GM12878 (cell line): ENCODE results near the gene ARID5B. TPM values are rescaled to one million over a fixed set of nuclear protein-coding genes. Genes with fewer than 3 reads are reported as not detected.

Source experiments
- ATAC-seq: fragments of 200-7000 bp; cut with Tn5 transposase; 3 replicates; pipeline ENCODE4 v1.9.1; 2020; ENCODE audit warnings: mild to moderate bottlenecking, moderate library complexity
- BruUV-seq: library from RNA; stranded (reverse); fragments of 400-500 nt; replicated peaks from 2 replicates; lab custom pipeline; 2021; lab: Mats Ljungman, UMichigan
- CTCF ChIA-PET: fragments of 300-600 bp; sonication (Branson Sonifier 250); formaldehyde crosslinking; extraction: SDS; loops from one replicate; lab custom pipeline; 2021; ENCODE audit warnings: inconsistent platforms; lab: Yijun Ruan, JAX
- POLR2A ChIA-PET: fragments of 350-600 bp; formaldehyde crosslinking; extraction: SDS; loops from one replicate; lab custom pipeline; 2021; ENCODE audit warnings: inconsistent platforms; lab: Charles Lee
- RAD21 ChIA-PET: fragments of 300-600 bp; sonication (Branson Sonifier 250); formaldehyde crosslinking; loops from one replicate; lab custom pipeline; 2023; ENCODE audit warnings: antibody characterized with exemption; ENCODE audit not compliant: unreplicated experiment; lab: Charles Lee
- SMC1A ChIA-PET: fragments of 300-600 bp; sonication (Branson Sonifier 250); formaldehyde crosslinking; loops from one replicate; lab custom pipeline; 2023; ENCODE audit not compliant: unreplicated experiment, uncharacterized antibody; lab: Charles Lee
- DNase-seq: peaks from one replicate; pipeline ENCODE4 v3.0.0-alpha.2; 2011; ENCODE audit warnings: low read depth, low spot score
- FAIRE-seq: peaks from 3 replicates; lab custom pipeline; 2011; peaks lifted over from hg19 to GRCh38; lab: Jason Lieb, UNC
- H2AFZ ChIP-seq: 2 replicates; pipeline ENCODE4 v1.6.0; 2011; ENCODE audit warnings: low read depth, low read length, control low read depth; ENCODE audit not compliant: control insufficient read depth
- H3K27ac ChIP-seq: 2 replicates; pipeline ENCODE4 v1.5.1; 2011; ENCODE audit warnings: control low read depth; ENCODE audit not compliant: control insufficient read depth, insufficient read depth
- H3K27me3 ChIP-seq, 2 experiments: replicated peaks in 1 of 2; 2 replicates each; pipeline versions ENCODE4 v1.6.0 to v1.6.1; 2011; ENCODE audit warnings: low read length in 1 of 2; ENCODE audit not compliant: control insufficient read depth in 2 of 2, insufficient read depth in 2 of 2
- H3K36me3 ChIP-seq, 2 experiments: 2 replicates each; pipeline ENCODE4 v1.5.1; 2011; ENCODE audit warnings: low read length in 1 of 2; ENCODE audit not compliant: control insufficient read depth in 2 of 2, insufficient read depth in 2 of 2
- H3K4me1 ChIP-seq: 2 replicates; pipeline ENCODE4 v1.6.1; 2011; ENCODE audit warnings: mild to moderate bottlenecking, low read length, moderate library complexity, mixed read lengths; ENCODE audit not compliant: control insufficient read depth, insufficient read depth
- H3K4me2 ChIP-seq: 2 replicates; pipeline ENCODE4 v1.6.0; 2011; ENCODE audit warnings: control low read depth; ENCODE audit not compliant: control insufficient read depth, insufficient read depth
- H3K4me3 ChIP-seq: fragments of 200-600 bp; sonication (generic); 2 replicates; pipeline ENCODE4 v1.5.1; 2016
- H3K79me2 ChIP-seq: 2 replicates; pipeline ENCODE4 v1.6.0; 2011; ENCODE audit warnings: low read length; ENCODE audit not compliant: control insufficient read depth, insufficient read depth
- H3K9ac ChIP-seq: 2 replicates; pipeline ENCODE4 v1.8.0; 2011; ENCODE audit warnings: low read length, control low read depth, mixed read lengths; ENCODE audit not compliant: control insufficient read depth, insufficient read depth
- H3K9me3 ChIP-seq: replicated peaks from 3 replicates; pipeline ENCODE4 v1.5.1; 2011; ENCODE audit warnings: mild to moderate bottlenecking, low read length; ENCODE audit not compliant: control insufficient read depth, insufficient read depth
- H4K20me1 ChIP-seq: 2 replicates; pipeline ENCODE4 v1.6.0; 2011; ENCODE audit not compliant: control insufficient read depth, insufficient read depth
- CEBPZ ChIP-seq: fragments of 150-350 bp; IDR thresholded peaks from 2 replicates; pipeline ENCODE4 v1.6.1; 2016; ENCODE audit warnings: low read depth, low read length
- IRF4 ChIP-seq: IDR thresholded peaks from 2 replicates; pipeline ENCODE4 v1.6.1; 2011; ENCODE audit warnings: low read depth, low read length
- IRF5 ChIP-seq: fragments of 450-650 bp; IDR thresholded peaks from 2 replicates; pipeline ENCODE4 v1.6.1; 2017; ENCODE audit warnings: borderline replicate concordance
- MAX ChIP-seq: IDR thresholded peaks from 2 replicates; pipeline ENCODE4 v1.6.1; 2012; ENCODE audit warnings: low read depth, low read length, improper control_type of control experiment
- MEF2A ChIP-seq: IDR thresholded peaks from 2 replicates; pipeline ENCODE4 v1.6.1; 2011; ENCODE audit warnings: low read depth, mild to moderate bottlenecking, low read length, moderate library complexity; ENCODE audit not compliant: insufficient read depth
- MYB ChIP-seq: fragments of 150-350 bp; IDR thresholded peaks from 2 replicates; pipeline ENCODE4 v1.6.1; 2014; ENCODE audit warnings: mild to moderate bottlenecking, low read depth, low read length, borderline replicate concordance
- NFYB ChIP-seq: IDR thresholded peaks from 2 replicates; pipeline ENCODE4 v1.6.1; 2011; ENCODE audit warnings: low read depth, mild to moderate bottlenecking, low read length, improper control_type of control experiment, moderate library complexity; ENCODE audit not compliant: insufficient read depth
- NR2C1 ChIP-seq: fragments of 450-650 bp; IDR thresholded peaks from 2 replicates; pipeline ENCODE4 v1.6.1; 2017; ENCODE audit warnings: antibody characterized with exemption, mild to moderate bottlenecking, moderate library complexity
- SREBF2 ChIP-seq: IDR thresholded peaks from 2 replicates; pipeline ENCODE4 v1.6.1; 2012; ENCODE audit warnings: mild to moderate bottlenecking, low read length
- SUPT20H ChIP-seq: IDR thresholded peaks from 2 replicates; pipeline ENCODE4 v1.6.1; 2011; ENCODE audit warnings: low read depth, mild to moderate bottlenecking, low read length, moderate library complexity, borderline replicate concordance; ENCODE audit not compliant: control insufficient read depth
- TAF1 ChIP-seq: IDR thresholded peaks from 2 replicates; pipeline ENCODE4 v1.6.1; 2011; ENCODE audit warnings: mild to moderate bottlenecking, low read depth, low read length, borderline replicate concordance
- ZBED1 ChIP-seq: IDR thresholded peaks from 2 replicates; pipeline ENCODE4 v1.6.1; 2016; ENCODE audit warnings: borderline replicate concordance
- ZNF207 ChIP-seq: fragments of 450-650 bp; IDR thresholded peaks from 2 replicates; pipeline ENCODE4 v1.6.1; 2014; ENCODE audit warnings: antibody characterized with exemption, mild to moderate bottlenecking, borderline replicate concordance
- ZSCAN29 ChIP-seq: fragments of 450-650 bp; IDR thresholded peaks from 2 replicates; pipeline ENCODE4 v1.6.1; 2017; ENCODE audit warnings: mild to moderate bottlenecking, moderate library complexity
- WGBS: methylation state at CpG from one replicate; pipeline ENCODE4 v1.1.6; 2016; ENCODE audit warnings: low lambda C conversion rate; ENCODE audit not compliant: insufficient replicate concordance, insufficient coverage; ENCODE audit errors: missing lambda C conversion rate; 5-methylcytosine and 5-hydroxymethylcytosine counted together
- in situ Hi-C: fragments of 300-500 bp; cut with MboI; formaldehyde crosslinking; loops from 9 replicates; pipeline ENCODE4 v1.14.3; 2018; ENCODE audit warnings: mixed read lengths
- intact Hi-C: fragments of 100-400 bp; cut with micrococcal nuclease; formaldehyde crosslinking; loops from one replicate; pipeline ENCODE4 v1.14.2; 2022; ENCODE audit not compliant: unreplicated experiment
- polyA plus RNA-seq, 11 experiments: library from polyadenylated mRNA; depleted of rRNA in 4 of 11; unstranded in 6 of 11; stranded (reverse) in 5 of 11; fragments of >200 nt; fragmentation: Nextera tagmentation in 4 of 11; fragmentation: Illumina TruSeq in 1 of 11; extraction: Ambion mirVana in 4 of 11; extraction: Trizol in 1 of 11; gene quantifications; 1 replicate in 1 of 11; 2 replicates in 10 of 11; pipeline versions ENCODE4 v1.2.1 to v1.2.3, GENCODE V29; 2011 to 2016; ENCODE audit warnings: inconsistent platforms in 2 of 11, missing spikeins in 2 of 11, low read depth in 1 of 11
- total RNA-seq, 4 experiments: library from RNA; depleted of rRNA in 3 of 4; stranded (reverse); fragments of >200 nt in 3 of 4; fragmentation: Illumina TruSeq in 1 of 4; extraction: Trizol in 1 of 4; gene quantifications; 2 replicates each; pipeline versions ENCODE4 v1.2.1 to v1.2.3, GENCODE V29; 2013 to 2021

Gene ARID5B
- total and polyA plus RNA-seq, 10 of the 15 experiments (the other 5 are each of a cell fraction or from before 2014, with no cell fraction given) = 2.7 to 8.5 (median 6.1) TPM

- TF ChIP-seq ZNF207 = no peak
- no peak for TF ChIP-seq MAX
- no peak for TF ChIP-seq SREBF2
- no peak for TF ChIP-seq NR2C1
Measured at GRCh38 chr10:61852261-61852660, 49.2 kb upstream of the ARID5B start (continued).

GRCh38 chr10:61855771-61856170 lies 45.7 kb upstream of the ARID5B start:
- in situ Hi-C loops = no loop called here

More at GRCh38 chr10:61855771-61856170, 45.7 kb upstream of the ARID5B start:
- DNase-seq = no peak
- Histone ChIP-seq H3K9me3 (no peaks in the 10 kb centered on the region), H3K27ac (no peak overlapping the region), H3K36me3 (no peaks in the 10 kb centered on the region), H3K27me3 (no peaks in the 10 kb centered on the region), H3K4me1 (no peaks in the 10 kb centered on the region), H3K4me3 (no peak overlapping the region), H4K20me1 (no peaks in the 10 kb centered on the region), H3K4me2 (no peak overlapping the region), H2AFZ (no peak overlapping the region), H3K9ac (no peak overlapping the region), H3K79me2 (no peaks in the 10 kb centered on the region)
- ChIA-PET RAD21 (no interaction called here), CTCF (no interaction called here), POLR2A (no interaction called here), SMC1A (no interaction called here)
- no peak for ATAC-seq
- no TSS peak for BruUV-seq
- intact Hi-C loops = no loop called here
- FAIRE-seq = no peak
- TF ChIP-seq IRF4 (no peak), MYB (no peak), NFYB (no peak), ZSCAN29 (no peak), MEF2A (no peak), ZBED1 (no peak), CEBPZ (no peak), IRF5 (no peak), SUPT20H (no peak), TAF1 (no peak)
- WGBS = 40% methylated on average over 3 of the region's 3 CpGs
